Purkinje cell (primary cell): ENCODE data around the gene OBSL1. TPM values are rescaled to one million over a fixed set of nuclear protein-coding genes. Genes with fewer than 3 reads are reported as not detected.

ENCODE experiments used
- polyA plus RNA-seq: library from polyadenylated mRNA; unstranded; fragments of >200 nt; fragmentation: Nextera tagmentation; gene quantifications from 2 replicates; pipeline ENCODE4 v1.2.1, GENCODE V29; 2014

OBSL1 gene
- 11.5 and 14.0 TPM in 2 replicates for polyA plus RNA-seq

GRCh38 chr2:219571311-219572236 is at the start of gene OBSL1:
TSS of gene OBSL1 (minus strand) at chr2:219571539. CDS start at chr2:219571232, 307 bp downstream.

GRCh38 chr2:219597552-219598307 is 26.4 kb upstream of the OBSL1 start, which contains the start of gene STK11IP:
TSS of gene STK11IP (plus strand) at chr2:219597857. CDS start at chr2:219598120, 263 bp downstream.

GRCh38 chr2:219572237-219573001 is 1.1 kb upstream of the OBSL1 start, which contains the start of gene INHA:
TSS of gene INHA (plus strand) at chr2:219572310. CDS start at chr2:219572375, 65 bp downstream.

GRCh38 chr2:219543596-219544358 is 27.6 kb downstream of the OBSL1 start, which contains the start of the genes CHPF and TMEM198:
TSS of gene CHPF (minus strand) at chr2:219543809. CDS start at chr2:219543538, 271 bp downstream.
TSS of gene TMEM198 (plus strand) at chr2:219544028. CDS start at chr2:219544728, 700 bp downstream.

GRCh38 chr2:219514196-219514761 is 57.1 kb downstream of the OBSL1 start, which contains the start of gene ASIC4:
TSS of gene ASIC4 (plus strand) at chr2:219514482. CDS start at chr2:219514725, 243 bp downstream.

Other genes starting within 250 kb of the OBSL1 start
- gene RESP18, start 238.8 kb downstream of the OBSL1 start, polyA plus RNA-seq: 6.5 TPM in 1 of 2 replicates, not detected in the other
- 14.2 and 14.7 TPM in 2 replicates for gene DNPEP, start 183.6 kb downstream of the OBSL1 start, polyA plus RNA-seq
- gene DES, start 153.2 kb downstream of the OBSL1 start, polyA plus RNA-seq: not detected in 2 replicates
- 1.5 and 3.0 TPM in 2 replicates for gene SPEG, start 136.7 kb downstream of the OBSL1 start, polyA plus RNA-seq
- 2.8 and 5.3 TPM in 2 replicates for gene GMPPA, start 72.6 kb downstream of the OBSL1 start, polyA plus RNA-seq
- gene ASIC4, start 57.1 kb downstream of the OBSL1 start, polyA plus RNA-seq: not detected in 2 replicates
- gene CHPF, start 27.7 kb downstream of the OBSL1 start, polyA plus RNA-seq: 3.1 and 10.5 TPM in 2 replicates
- 0.97 and 0.99 TPM in 2 replicates for gene TMEM198, start 27.5 kb downstream of the OBSL1 start, polyA plus RNA-seq
- gene INHA, start 771 bp upstream of the OBSL1 start, polyA plus RNA-seq: 0.60 and 1.7 TPM in 2 replicates
- 0.06 and 0.90 TPM in 2 replicates for gene STK11IP, start 26.3 kb upstream of the OBSL1 start, polyA plus RNA-seq
- 5.3 and 7.6 TPM in 2 replicates for gene SLC4A3, start 56.1 kb upstream of the OBSL1 start, polyA plus RNA-seq